WTC11 (cell line): ENCODE data around the gene CDK5R2. TPM values are rescaled to one million over a fixed set of nuclear protein-coding genes. Genes with fewer than 3 reads are reported as not detected.

Experiments
- ATAC-seq: fragments of 200-7000 bp; cut with Tn5 transposase; 2 replicates; pipeline ENCODE4 v1.10.0; 2021; ENCODE audit warnings: mild to moderate bottlenecking, moderate library complexity
- CTCF ChIA-PET: fragments of 300-600 bp; sonication (Branson Sonifier 250); formaldehyde crosslinking; loops from one replicate; lab custom pipeline; 2021; ENCODE audit warnings: antibody characterized with exemption; lab: Charles Lee
- POLR2A ChIA-PET: fragments of 350-600 bp; sonication (Branson Sonifier 250); formaldehyde crosslinking; loops from one replicate; lab custom pipeline; 2021; ENCODE audit warnings: antibody characterized with exemption; lab: Charles Lee
- DNase-seq: peaks from one replicate; pipeline ENCODE4 v3.0.0; 2021; ENCODE audit warnings: low spot score
- H3K27ac Mint-ChIP-seq: 2 replicates; pipeline ENCODE4 v1.8.0; 2021; ENCODE audit warnings: mixed read lengths
- H3K27me3 Mint-ChIP-seq: 2 replicates; pipeline ENCODE4 v1.8.0; 2021; ENCODE audit warnings: low read depth, mild to moderate bottlenecking, moderate library complexity, mixed read lengths
- H3K36me3 Mint-ChIP-seq: 2 replicates; pipeline ENCODE4 v1.8.0; 2021; ENCODE audit warnings: mixed read lengths
- H3K4me1 Mint-ChIP-seq: 2 replicates; pipeline ENCODE4 v1.8.0; 2022; ENCODE audit warnings: mixed read lengths
- H3K4me3 Mint-ChIP-seq: 2 replicates; pipeline ENCODE4 v1.8.0; 2021; ENCODE audit warnings: mild to moderate bottlenecking, moderate library complexity, mixed read lengths
- H3K9me3 Mint-ChIP-seq: 2 replicates; pipeline ENCODE4 v1.8.0; 2021; ENCODE audit warnings: mixed read lengths
- CREB1 ChIP-seq: sonication (generic); formaldehyde crosslinking; IDR thresholded peaks from 2 replicates; pipeline ENCODE4 v1.8.0; 2023; ENCODE audit warnings: mild to moderate bottlenecking, missing genetic modification reagents
- FOXK1 ChIP-seq: sonication (generic); formaldehyde crosslinking; IDR thresholded peaks from 2 replicates; pipeline ENCODE4 v1.8.0; 2022; ENCODE audit warnings: mild to moderate bottlenecking, moderate library complexity, missing genetic modification reagents
- JAZF1 ChIP-seq: fragments of 250-450 bp; sonication (Bioruptor Pico); IDR thresholded peaks from 2 replicates; pipeline ENCODE4 v1.9.0; 2021; ENCODE audit warnings: moderate library complexity, mild to moderate bottlenecking, inconsistent platforms
- NFE2L1 ChIP-seq: sonication (generic); formaldehyde crosslinking; IDR thresholded peaks from 2 replicates; pipeline ENCODE4 v1.8.1; 2023; ENCODE audit warnings: missing genetic modification reagents
- PRRX2 ChIP-seq: fragments of 250-450 bp; sonication (Bioruptor Pico); IDR thresholded peaks from 2 replicates; pipeline ENCODE4 v1.8.0; 2021; ENCODE audit warnings: mild to moderate bottlenecking
- RELA ChIP-seq: sonication (generic); formaldehyde crosslinking; IDR thresholded peaks from 2 replicates; pipeline ENCODE4 v1.8.1; 2022; ENCODE audit warnings: missing genetic modification reagents, mild to moderate bottlenecking, borderline replicate concordance
- RORB ChIP-seq: fragments of 250-450 bp; sonication (Bioruptor Pico); IDR thresholded peaks from 2 replicates; pipeline ENCODE4 v1.9.0; 2021; ENCODE audit warnings: mild to moderate bottlenecking
- SMAD4 ChIP-seq: sonication (generic); formaldehyde crosslinking; IDR thresholded peaks from 2 replicates; pipeline ENCODE4 v1.8.0; 2022; ENCODE audit warnings: mild to moderate bottlenecking, missing genetic modification reagents
- SOX15 ChIP-seq: fragments of 250-450 bp; sonication (Bioruptor Pico); IDR thresholded peaks from 2 replicates; pipeline ENCODE4 v1.9.0; 2021; ENCODE audit warnings: mild to moderate bottlenecking
- ZNF317 ChIP-seq: sonication (generic); formaldehyde crosslinking; IDR thresholded peaks from 2 replicates; pipeline ENCODE4 v1.8.1; 2023; ENCODE audit warnings: low read depth, mild to moderate bottlenecking, moderate library complexity, missing genetic modification reagents, borderline replicate concordance
- total RNA-seq: library from RNA; stranded (reverse); gene quantifications from 3 replicates; pipeline ENCODE4 v1.2.3, GENCODE V29; 2021
- TF ChIP-seq, protein P1 (sequence below): fragments of 250-450 bp; sonication (Bioruptor Pico); IDR thresholded peaks from 2 replicates; pipeline ENCODE4 v1.9.0; 2021; ENCODE audit warnings: mild to moderate bottlenecking
- TF ChIP-seq, protein P2 (sequence below): sonication (generic); formaldehyde crosslinking; IDR thresholded peaks from 2 replicates; pipeline ENCODE4 v1.8.0; 2023; ENCODE audit warnings: missing genetic modification reagents
- TF ChIP-seq, protein P3 (sequence below): sonication (generic); formaldehyde crosslinking; IDR thresholded peaks from 2 replicates; pipeline ENCODE4 v1.8.1; 2022; ENCODE audit warnings: mild to moderate bottlenecking, moderate library complexity, missing genetic modification reagents
- TF ChIP-seq, protein P4 (sequence below): sonication (generic); formaldehyde crosslinking; IDR thresholded peaks from 2 replicates; pipeline ENCODE4 v1.8.1; 2022; ENCODE audit warnings: mild to moderate bottlenecking, missing genetic modification reagents, moderate library complexity, borderline replicate concordance

The CDK5R2 gene
- total RNA-seq, 1 experiment from 2014 or later = 0.26 TPM

DNA sequence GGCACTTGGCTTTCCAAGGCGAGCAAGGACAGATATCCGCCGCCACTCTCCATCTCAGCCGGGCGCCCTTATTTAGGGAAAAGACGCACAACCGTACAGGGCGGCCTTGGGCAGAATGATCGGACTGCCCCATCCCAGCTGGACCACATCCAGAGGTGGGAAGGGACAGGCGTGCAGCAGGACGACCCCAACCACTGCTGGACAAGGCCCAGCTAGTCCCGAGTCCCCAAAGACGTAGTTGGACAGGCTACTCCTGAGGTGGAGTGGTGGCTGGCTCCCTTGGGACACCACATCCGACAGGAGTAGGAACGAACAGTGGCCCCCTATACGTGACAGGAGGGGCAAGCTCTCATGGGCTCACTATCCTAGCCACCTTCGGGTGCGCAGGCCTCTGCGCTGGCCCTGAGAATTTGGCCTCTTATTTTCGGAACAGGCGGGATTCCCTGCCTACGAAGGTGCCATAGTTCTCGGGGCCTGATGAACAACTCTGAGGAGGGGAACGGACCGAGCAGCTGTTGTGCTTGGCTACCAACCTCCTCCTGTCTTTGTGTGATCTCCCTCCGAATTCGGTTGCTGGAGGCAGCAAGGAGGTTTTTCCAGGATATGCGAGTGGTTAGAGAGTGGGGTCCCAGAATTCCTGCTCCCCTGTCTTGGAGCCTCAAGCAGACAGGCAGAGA, 23.3 kb downstream of the CDK5R2 start:
- ChIA-PET CTCF (interaction anchor here (0.9 to 5.7 kb wide), 11 partner anchors 12 to 129 kb away, joined by 3 to 158 read pairs (median 40); partner anchors contain the start of genes CDK5R2, CRYBA2, IHH and WNT10A), POLR2A (no interaction called here)
- TF ChIP-seq SMAD4 (CRISPR knock-in tag) (no peak), RORB (CRISPR knock-in tag) (no peak), CREB1 (CRISPR knock-in tag) (no peak), PRRX2 (CRISPR knock-in tag) (no peak), JAZF1 (CRISPR knock-in tag) (no peak), RELA (no peak)
- TF ChIP-seq, protein P1, sequence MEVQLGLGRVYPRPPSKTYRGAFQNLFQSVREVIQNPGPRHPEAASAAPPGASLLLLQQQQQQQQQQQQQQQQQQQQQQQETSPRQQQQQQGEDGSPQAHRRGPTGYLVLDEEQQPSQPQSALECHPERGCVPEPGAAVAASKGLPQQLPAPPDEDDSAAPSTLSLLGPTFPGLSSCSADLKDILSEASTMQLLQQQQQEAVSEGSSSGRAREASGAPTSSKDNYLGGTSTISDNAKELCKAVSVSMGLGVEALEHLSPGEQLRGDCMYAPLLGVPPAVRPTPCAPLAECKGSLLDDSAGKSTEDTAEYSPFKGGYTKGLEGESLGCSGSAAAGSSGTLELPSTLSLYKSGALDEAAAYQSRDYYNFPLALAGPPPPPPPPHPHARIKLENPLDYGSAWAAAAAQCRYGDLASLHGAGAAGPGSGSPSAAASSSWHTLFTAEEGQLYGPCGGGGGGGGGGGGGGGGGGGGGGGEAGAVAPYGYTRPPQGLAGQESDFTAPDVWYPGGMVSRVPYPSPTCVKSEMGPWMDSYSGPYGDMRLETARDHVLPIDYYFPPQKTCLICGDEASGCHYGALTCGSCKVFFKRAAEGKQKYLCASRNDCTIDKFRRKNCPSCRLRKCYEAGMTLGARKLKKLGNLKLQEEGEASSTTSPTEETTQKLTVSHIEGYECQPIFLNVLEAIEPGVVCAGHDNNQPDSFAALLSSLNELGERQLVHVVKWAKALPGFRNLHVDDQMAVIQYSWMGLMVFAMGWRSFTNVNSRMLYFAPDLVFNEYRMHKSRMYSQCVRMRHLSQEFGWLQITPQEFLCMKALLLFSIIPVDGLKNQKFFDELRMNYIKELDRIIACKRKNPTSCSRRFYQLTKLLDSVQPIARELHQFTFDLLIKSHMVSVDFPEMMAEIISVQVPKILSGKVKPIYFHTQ = no peak
- TF ChIP-seq, protein P2, sequence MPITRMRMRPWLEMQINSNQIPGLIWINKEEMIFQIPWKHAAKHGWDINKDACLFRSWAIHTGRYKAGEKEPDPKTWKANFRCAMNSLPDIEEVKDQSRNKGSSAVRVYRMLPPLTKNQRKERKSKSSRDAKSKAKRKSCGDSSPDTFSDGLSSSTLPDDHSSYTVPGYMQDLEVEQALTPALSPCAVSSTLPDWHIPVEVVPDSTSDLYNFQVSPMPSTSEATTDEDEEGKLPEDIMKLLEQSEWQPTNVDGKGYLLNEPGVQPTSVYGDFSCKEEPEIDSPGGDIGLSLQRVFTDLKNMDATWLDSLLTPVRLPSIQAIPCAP (CRISPR knock-in tag) = no peak
- TF ChIP-seq, all 79 proteins: peak for 0

DNA sequence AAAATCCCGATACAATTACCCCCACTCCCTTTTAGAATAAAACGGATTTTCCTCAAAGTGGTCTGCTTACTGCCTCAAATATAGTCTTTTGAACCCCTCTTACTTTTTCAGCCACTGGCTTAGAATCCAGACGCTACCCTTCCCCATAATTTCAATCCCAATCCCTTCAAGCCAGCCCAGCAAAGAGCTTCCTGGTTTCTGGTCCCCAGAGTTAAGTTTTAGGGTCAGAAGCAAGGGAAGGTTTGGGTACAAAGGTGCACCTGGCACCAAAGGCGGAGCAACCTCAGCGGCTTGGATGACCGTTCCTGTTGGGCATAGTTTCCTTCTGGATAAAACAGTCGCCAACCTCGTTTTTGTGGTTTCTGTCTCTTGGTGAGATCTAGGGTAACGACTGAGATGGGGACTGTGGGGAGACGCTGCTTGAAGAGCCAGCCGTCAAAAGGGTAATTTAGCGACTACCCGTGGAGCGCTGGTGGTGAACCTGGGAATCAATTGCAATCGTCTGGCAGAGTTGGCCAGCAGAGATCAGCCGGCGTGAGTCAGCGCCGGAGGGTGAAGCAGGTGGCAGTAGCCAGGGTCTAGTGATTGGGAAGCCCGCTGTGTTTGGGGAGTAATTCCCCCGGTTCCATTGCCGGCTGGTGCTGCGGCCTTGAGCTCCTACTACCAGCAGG, 23.9 kb downstream of the CDK5R2 start:
- no peaks in the 10 kb centered on the region for H3K36me3 Mint-ChIP-seq
- no peak overlapping the region for H3K27ac Mint-ChIP-seq
- CTCF ChIA-PET = interaction anchor here (0.7 to 5.7 kb wide), 9 partner anchors 12 to 107 kb away, joined by 3 to 158 read pairs (median 6); partner anchors contain the start of genes CDK5R2, CRYBA2 and IHH
- H3K27me3 Mint-ChIP-seq = peaks cover 98% of the 10 kb centered on the region
- 0 out of 2 replicates have a peak overlapping the region, but pooled peaks have one; percentile 46 for H3K4me3 Mint-ChIP-seq
- POLR2A ChIA-PET = no interaction called here
- DNase-seq (no peak), ATAC-seq (no peak)
- H3K9me3 Mint-ChIP-seq = no peaks in the 10 kb centered on the region
- H3K4me1 Mint-ChIP-seq = peaks cover 29% of the 10 kb centered on the region
- TF ChIP-seq NFE2L1 (CRISPR knock-in tag) = no peak

More for the DNA sequence above, 23.3 kb downstream of the CDK5R2 start:
- no peak for ATAC-seq
- DNase-seq = no peak
- Mint-ChIP-seq H3K36me3 (no peaks in the 10 kb centered on the region), H3K4me3 (peak overlapping the region; percentile 31; the same call in 1 of the 2 replicates), H3K27ac (no peak overlapping the region), H3K9me3 (no peaks in the 10 kb centered on the region), H3K4me1 (peaks cover 29% of the 10 kb centered on the region), H3K27me3 (peaks cover 98% of the 10 kb centered on the region)

DNA sequence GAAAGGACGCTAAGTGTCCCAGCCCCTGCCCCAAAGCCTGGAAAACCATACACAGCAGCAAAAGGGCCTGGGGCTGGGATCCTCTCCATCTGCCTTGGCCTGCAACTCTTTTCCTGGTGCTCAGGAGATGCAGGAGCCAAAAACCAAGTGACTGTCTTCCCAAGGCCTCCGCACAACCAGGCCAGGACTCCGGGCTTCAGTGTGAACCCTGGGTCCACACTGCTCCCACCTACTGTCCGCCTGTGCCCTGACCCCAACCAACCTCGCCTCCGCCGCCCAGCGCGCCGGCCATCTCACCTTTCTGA, 24.4 kb downstream of the CDK5R2 start:
- POLR2A ChIA-PET = no interaction called here
- Mint-ChIP-seq H3K27me3 (peaks cover 98% of the 10 kb centered on the region), H3K9me3 (no peaks in the 10 kb centered on the region), H3K4me1 (peaks cover 29% of the 10 kb centered on the region), H3K4me3 (peak overlapping the region; percentile 46; the same call in 1 of the 2 replicates), H3K27ac (no peak overlapping the region), H3K36me3 (no peaks in the 10 kb centered on the region)
- ATAC-seq (no peak), DNase-seq (no peak)
- TF ChIP-seq, protein P3, sequence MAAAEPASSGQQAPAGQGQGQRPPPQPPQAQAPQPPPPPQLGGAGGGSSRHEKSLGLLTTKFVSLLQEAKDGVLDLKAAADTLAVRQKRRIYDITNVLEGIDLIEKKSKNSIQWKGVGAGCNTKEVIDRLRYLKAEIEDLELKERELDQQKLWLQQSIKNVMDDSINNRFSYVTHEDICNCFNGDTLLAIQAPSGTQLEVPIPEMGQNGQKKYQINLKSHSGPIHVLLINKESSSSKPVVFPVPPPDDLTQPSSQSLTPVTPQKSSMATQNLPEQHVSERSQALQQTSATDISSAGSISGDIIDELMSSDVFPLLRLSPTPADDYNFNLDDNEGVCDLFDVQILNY (CRISPR knock-in tag) = no peak
- TF ChIP-seq ZNF317 (CRISPR knock-in tag) (no peak), PRRX2 (CRISPR knock-in tag) (no peak), RORB (CRISPR knock-in tag) (no peak), FOXK1 (CRISPR knock-in tag) (no peak), SOX15 (no peak)
- TF ChIP-seq, protein P4, sequence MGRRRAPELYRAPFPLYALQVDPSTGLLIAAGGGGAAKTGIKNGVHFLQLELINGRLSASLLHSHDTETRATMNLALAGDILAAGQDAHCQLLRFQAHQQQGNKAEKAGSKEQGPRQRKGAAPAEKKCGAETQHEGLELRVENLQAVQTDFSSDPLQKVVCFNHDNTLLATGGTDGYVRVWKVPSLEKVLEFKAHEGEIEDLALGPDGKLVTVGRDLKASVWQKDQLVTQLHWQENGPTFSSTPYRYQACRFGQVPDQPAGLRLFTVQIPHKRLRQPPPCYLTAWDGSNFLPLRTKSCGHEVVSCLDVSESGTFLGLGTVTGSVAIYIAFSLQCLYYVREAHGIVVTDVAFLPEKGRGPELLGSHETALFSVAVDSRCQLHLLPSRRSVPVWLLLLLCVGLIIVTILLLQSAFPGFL (CRISPR knock-in tag) = no peak
- CTCF ChIA-PET = interaction anchor here (0.7 to 5.7 kb wide), 8 partner anchors 11 to 108 kb away, joined by 4 to 158 read pairs (median 8); partner anchors contain the start of gene CRYBA2
